MCF 10A (cell line): ENCODE data around the gene KCNJ5. TPM values are rescaled to one million over a fixed set of nuclear protein-coding genes. Genes with fewer than 3 reads are reported as not detected.

Experiments
- BruUV-seq: library from RNA; stranded (reverse); fragments of 400-500 nt; replicated peaks from 2 replicates; lab custom pipeline; 2021; lab: Mats Ljungman, UMichigan
- CTCF ChIA-PET: fragments of 300-600 bp; sonication (Branson Sonifier 250); formaldehyde crosslinking; extraction: SDS; loops from one replicate; lab custom pipeline; 2021; ENCODE audit warnings: antibody characterized with exemption, inconsistent platforms; lab: Yijun Ruan, JAX
- POLR2A ChIA-PET: fragments of 300-600, 350-650 bp; sonication (Branson Sonifier 250); formaldehyde crosslinking; extraction: SDS; loops from one replicate; lab custom pipeline; 2020; ENCODE audit warnings: antibody characterized with exemption, inconsistent platforms; lab: Yijun Ruan, JAX
- DNase-seq: peaks from one replicate; pipeline ENCODE4 v3.0.0-alpha.2; 2018; ENCODE audit not compliant: unreplicated experiment
- H3K27ac Mint-ChIP-seq: one replicate; pipeline ENCODE4 v1.8.0; 2022; ENCODE audit warnings: mild to moderate bottlenecking, low read depth, mixed read lengths; ENCODE audit not compliant: unreplicated experiment
- H3K27me3 Mint-ChIP-seq: one replicate; pipeline ENCODE4 v1.8.0; 2022; ENCODE audit warnings: mixed read lengths; ENCODE audit not compliant: insufficient read depth, unreplicated experiment
- H3K36me3 Mint-ChIP-seq: one replicate; pipeline ENCODE4 v1.8.0; 2022; ENCODE audit warnings: mild to moderate bottlenecking, moderate library complexity, mixed read lengths; ENCODE audit not compliant: insufficient read depth, unreplicated experiment
- H3K4me1 Mint-ChIP-seq: one replicate; pipeline ENCODE4 v1.8.0; 2022; ENCODE audit warnings: mixed read lengths; ENCODE audit not compliant: insufficient read depth, unreplicated experiment
- H3K4me3 Mint-ChIP-seq: one replicate; pipeline ENCODE4 v1.8.0; 2022; ENCODE audit warnings: mild to moderate bottlenecking, moderate library complexity, mixed read lengths; ENCODE audit not compliant: unreplicated experiment
- H3K9me3 Mint-ChIP-seq: one replicate; pipeline ENCODE4 v1.8.0; 2022; ENCODE audit warnings: mixed read lengths; ENCODE audit not compliant: unreplicated experiment
- CTCF ChIP-seq: fragments of 200-600 bp; IDR thresholded peaks from one replicate; pipeline ENCODE4 v1.8.0; 2022; ENCODE audit warnings: antibody characterized with exemption, mild to moderate bottlenecking; ENCODE audit not compliant: unreplicated experiment
- intact Hi-C: fragments of 100-400 bp; cut with micrococcal nuclease; formaldehyde crosslinking; loops from 2 replicates; pipeline ENCODE4 v1.14.1; 2022
- total RNA-seq: library from RNA; stranded (reverse); gene quantifications from 2 replicates; pipeline ENCODE4 v1.2.3, GENCODE V29; 2022

The KCNJ5 gene
- total RNA-seq, 1 experiment from 2014 or later, result not detected

- BruUV-seq, result no TSS peak
- no peaks in the 10 kb centered on the region for H3K4me1 Mint-ChIP-seq
- ChIA-PET POLR2A (interaction anchor here (0.6 kb wide), 1 partner anchor 36 kb away, joined by 3 read pairs; no protein-coding TSS in a partner anchor), CTCF (interaction anchor here (0.6 to 2.2 kb wide), 5 partner anchors 19 to 996 kb away, joined by 3 to 6 read pairs (median 3); no protein-coding TSS in a partner anchor)
- no peaks in the 10 kb centered on the region for H3K27me3 Mint-ChIP-seq
- H3K36me3 Mint-ChIP-seq, result no peaks in the 10 kb centered on the region
- no peak overlapping the region for H3K27ac Mint-ChIP-seq
- no peak for DNase-seq
- no peak for TF ChIP-seq CTCF
- no peak overlapping the region for H3K4me3 Mint-ChIP-seq
- intact Hi-C loops, result no loop called here
- H3K9me3 Mint-ChIP-seq, result no peaks in the 10 kb centered on the region
Measured at GRCh38 chr11:128925250-128925600, 34.1 kb downstream of the KCNJ5 start.

- H3K9me3 Mint-ChIP-seq, result no peaks in the 10 kb centered on the region
- no peak for TF ChIP-seq CTCF
- no peaks in the 10 kb centered on the region for H3K36me3 Mint-ChIP-seq
- no peak for DNase-seq
- no peaks in the 10 kb centered on the region for H3K27me3 Mint-ChIP-seq
- intact Hi-C loops, result no loop called here
- ChIA-PET POLR2A (interaction anchor here (0.6 kb wide), 1 partner anchor 35 kb away, joined by 3 read pairs; no protein-coding TSS in a partner anchor), CTCF (interaction anchor here (0.5 to 2.2 kb wide), 5 partner anchors 19 to 1431 kb away, joined by 3 to 6 read pairs (median 3); no protein-coding TSS in a partner anchor)
- no TSS peak for BruUV-seq
- no peak overlapping the region for H3K4me3 Mint-ChIP-seq
- H3K27ac Mint-ChIP-seq, result no peak overlapping the region
- H3K4me1 Mint-ChIP-seq, result no peaks in the 10 kb centered on the region
Measured at GRCh38 chr11:128926000-128926399, 34.8 kb downstream of the KCNJ5 start.

GRCh38 chr11:128926437-128927107, 35.4 kb downstream of the KCNJ5 start:
- Mint-ChIP-seq H3K9me3 (no peaks in the 10 kb centered on the region), H3K27me3 (no peaks in the 10 kb centered on the region), H3K27ac (no peak overlapping the region), H3K36me3 (no peaks in the 10 kb centered on the region), H3K4me1 (no peaks in the 10 kb centered on the region), H3K4me3 (no peak overlapping the region)
- ChIA-PET POLR2A (interaction anchor here (0.6 kb wide), 1 partner anchor 31 kb away, joined by 3 read pairs; no protein-coding TSS in a partner anchor), CTCF (interaction anchor here (0.5 to 2.2 kb wide), 5 partner anchors 20 to 1431 kb away, joined by 3 to 6 read pairs (median 3); no protein-coding TSS in a partner anchor)
- no peak for DNase-seq
- no TSS peak for BruUV-seq
- no peak for TF ChIP-seq CTCF
- intact Hi-C loops, result no loop called here

- no TSS peak for BruUV-seq
- Mint-ChIP-seq H3K27me3 (no peaks in the 10 kb centered on the region), H3K27ac (no peak overlapping the region), H3K4me3 (no peak overlapping the region), H3K36me3 (no peaks in the 10 kb centered on the region), H3K4me1 (no peaks in the 10 kb centered on the region), H3K9me3 (no peaks in the 10 kb centered on the region)
- ChIA-PET CTCF (interaction anchor here (1.0 kb wide), 1 partner anchor 41 kb away, joined by 3 read pairs; no protein-coding TSS in a partner anchor), POLR2A (interaction anchor here (0.6 kb wide), 1 partner anchor 30 kb away, joined by 3 read pairs; no protein-coding TSS in a partner anchor)
- no peak for DNase-seq
- intact Hi-C loops, result no loop called here
- no peak for TF ChIP-seq CTCF
Measured at GRCh38 chr11:128927108-128927461, 35.9 kb downstream of the KCNJ5 start.
